Measurements from ENCODE around the gene DLGAP1.

GRCh38 chr18:3979024-3979423 is 476.1 kb downstream of the DLGAP1 start:
- TF ChIP-seq CTCF (IDR thresholded peaks at IDR 0.05) (no peak), POLR2A (IDR thresholded peaks at IDR 0.05) (no peak)

All from right lobe of liver (tissue), 4 donors.